Thyroid gland (tissue), 4 donors: ENCODE measurements around the gene TNFRSF12A.

Experiments
- CTCF ChIP-seq, 6 experiments: fragments of 200-600 bp in 3 of 6; fragments of 450-650 bp in 3 of 6; sonication (generic) in 3 of 6; IDR thresholded peaks; one replicate each; pipeline ENCODE4 v1.5.1; 2016 to 2019; ENCODE audit warnings: antibody characterized with exemption in 6 of 6, mild to moderate bottlenecking in 2 of 6, inconsistent platforms in 1 of 6, moderate library complexity in 1 of 6
- POLR2A ChIP-seq, 2 donors: fragments of 450-650 bp; IDR thresholded peaks; one replicate each; pipeline ENCODE4 v1.6.1; 2017; ENCODE audit warnings: antibody characterized with exemption in 2 of 2, mild to moderate bottlenecking in 2 of 2, moderate library complexity in 1 of 2

GRCh38 chr16:3015865-3016521 lies 4.2 kb upstream of the TNFRSF12A start:
- TF ChIP-seq CTCF (IDR thresholded peaks at IDR 0.05) (no peak), POLR2A (IDR thresholded peaks at IDR 0.05) (no peak)
